K562 (cell line): ENCODE data around the gene TEKT2.

Experiments
- CAMTA2 ChIP-seq: fragments of 250-450 bp; sonication (Bioruptor Pico); conservative IDR thresholded peaks from 2 replicates; pipeline ENCODE4 v1.5.1; 2022
- CHD2 ChIP-seq: IDR thresholded peaks from 2 replicates; pipeline ENCODE4 v1.6.1; 2011; ENCODE audit warnings: low read depth, low read length
- ERF ChIP-seq: fragments of 450-650 bp; formaldehyde crosslinking; IDR thresholded peaks from 2 replicates; pipeline ENCODE4 v1.4.0; 2020; ENCODE audit warnings: mild to moderate bottlenecking, mixed read lengths
- FOSL1 ChIP-seq: fragments of 200-800 bp; sonication (Bioruptor generic); conservative IDR thresholded peaks from 2 replicates; pipeline ENCODE4 v1.6.1; 2016; ENCODE audit warnings: missing genetic modification characterization, missing compliant biosample characterization
- NBN ChIP-seq: fragments of 450-650 bp; IDR thresholded peaks from 2 replicates; pipeline ENCODE4 v1.6.1; 2016; ENCODE audit warnings: low read depth, mild to moderate bottlenecking
- POLR2AphosphoS5 ChIP-seq: IDR thresholded peaks from 2 replicates; pipeline ENCODE4 v1.6.1; 2011; ENCODE audit warnings: mild to moderate bottlenecking, low read depth, low read length, moderate library complexity; ENCODE audit not compliant: control insufficient read depth, insufficient read depth
- SMARCB1 ChIP-seq: IDR thresholded peaks from 2 replicates; pipeline ENCODE4 v1.6.1; 2011; ENCODE audit warnings: improper control_type of control experiment, low read depth; ENCODE audit not compliant: insufficient read length
- TF ChIP-seq, protein P1 (sequence below): sonication (generic); formaldehyde crosslinking; IDR thresholded peaks from 2 replicates; pipeline ENCODE4 v1.8.0; 2022; ENCODE audit warnings: mild to moderate bottlenecking, missing genetic modification reagents
- TF ChIP-seq, protein P2 (sequence below), 3 experiments: fragments of 200-800 bp in 1 of 3; sonication (Bioruptor generic) in 1 of 3; sonication (generic) in 1 of 3; formaldehyde crosslinking in 1 of 3; IDR thresholded peaks; 2 replicates each; pipeline versions ENCODE4 v1.6.1 to v1.8.0; 2016 to 2022; ENCODE audit warnings: mild to moderate bottlenecking in 2 of 3, missing compliant biosample characterization in 2 of 3, missing genetic modification characterization in 2 of 3, missing genetic modification reagents in 1 of 3

DNA sequence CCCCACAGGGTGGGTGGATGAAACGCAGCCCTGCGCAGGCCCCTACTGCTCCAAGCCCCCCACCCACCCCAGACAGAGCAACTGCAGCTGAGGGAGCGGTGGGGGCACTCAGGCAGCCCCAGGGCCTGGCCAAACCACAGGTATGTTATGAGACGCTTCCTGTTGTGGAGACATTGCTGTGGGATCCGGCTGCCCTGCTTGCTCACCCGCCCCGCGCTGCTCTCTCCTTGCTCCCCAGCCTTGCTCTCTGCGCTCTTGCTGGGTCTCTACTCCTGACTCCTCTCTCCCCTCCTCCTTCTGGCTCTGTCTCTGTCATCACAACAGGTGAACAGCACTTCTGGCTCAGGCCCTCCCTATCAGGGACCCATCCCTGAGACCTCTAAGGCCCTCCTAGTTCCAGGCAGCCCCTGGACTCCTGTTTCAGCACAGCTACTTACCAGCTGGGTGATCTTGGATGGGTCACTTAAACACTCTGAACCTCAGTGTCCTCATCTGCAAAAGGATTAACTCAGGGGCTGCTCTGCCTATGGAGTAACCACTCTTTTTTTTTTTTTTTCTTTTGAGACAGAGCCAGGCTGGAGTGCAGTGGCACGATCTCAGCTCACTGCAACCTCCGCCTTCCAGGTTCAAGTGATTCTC, 25.3 kb downstream of the TEKT2 start:
- TF ChIP-seq SMARCB1, result no peak
- TF ChIP-seq, protein P1, sequence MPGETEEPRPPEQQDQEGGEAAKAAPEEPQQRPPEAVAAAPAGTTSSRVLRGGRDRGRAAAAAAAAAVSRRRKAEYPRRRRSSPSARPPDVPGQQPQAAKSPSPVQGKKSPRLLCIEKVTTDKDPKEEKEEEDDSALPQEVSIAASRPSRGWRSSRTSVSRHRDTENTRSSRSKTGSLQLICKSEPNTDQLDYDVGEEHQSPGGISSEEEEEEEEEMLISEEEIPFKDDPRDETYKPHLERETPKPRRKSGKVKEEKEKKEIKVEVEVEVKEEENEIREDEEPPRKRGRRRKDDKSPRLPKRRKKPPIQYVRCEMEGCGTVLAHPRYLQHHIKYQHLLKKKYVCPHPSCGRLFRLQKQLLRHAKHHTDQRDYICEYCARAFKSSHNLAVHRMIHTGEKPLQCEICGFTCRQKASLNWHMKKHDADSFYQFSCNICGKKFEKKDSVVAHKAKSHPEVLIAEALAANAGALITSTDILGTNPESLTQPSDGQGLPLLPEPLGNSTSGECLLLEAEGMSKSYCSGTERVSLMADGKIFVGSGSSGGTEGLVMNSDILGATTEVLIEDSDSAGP (CRISPR knock-in tag), result no peak
- TF ChIP-seq ERF (CRISPR knock-in tag), result no peak
- TF ChIP-seq, protein P2, sequence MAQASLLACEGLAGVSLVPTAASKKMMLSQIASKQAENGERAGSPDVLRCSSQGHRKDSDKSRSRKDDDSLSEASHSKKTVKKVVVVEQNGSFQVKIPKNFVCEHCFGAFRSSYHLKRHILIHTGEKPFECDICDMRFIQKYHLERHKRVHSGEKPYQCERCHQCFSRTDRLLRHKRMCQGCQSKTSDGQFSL (CRISPR knock-in tag; IDR thresholded peaks at IDR 0.05), result no peak
- TF ChIP-seq, protein P2 (tag; IDR thresholded peaks at IDR 0.05), result no peak
- no peak for TF ChIP-seq POLR2AphosphoS5
- no peak for TF ChIP-seq CHD2
- TF ChIP-seq NBN, result no peak
- no peak for TF ChIP-seq CAMTA2 (CRISPR knock-in tag)
- no peak for TF ChIP-seq FOSL1 (tag)
